Ovary (tissue), 9 donors: ENCODE measurements around the gene APH1A. TPM values are rescaled to one million over a fixed set of nuclear protein-coding genes. Genes with fewer than 3 reads are reported as not detected.
A peak's percentile ranks its signal among the peaks of the same experiment; 100 is the strongest.

Experiments
- DNase-seq, 5 donors: peaks; one replicate each; pipeline ENCODE4 v3.0.0-alpha.2; 2019 to 2020
- H3K27ac ChIP-seq, 2 donors: fragments of 200-600 bp; one replicate each; pipeline versions ENCODE4 v1.5.1 to v1.8.0; 2019 to 2022
- H3K27me3 ChIP-seq: fragments of 200-600 bp; one replicate; pipeline ENCODE4 v1.8.0; 2022
- H3K36me3 ChIP-seq: fragments of 200-600 bp; sonication (generic); one replicate; pipeline ENCODE4 v1.5.1; 2019
- H3K4me1 ChIP-seq: one replicate; pipeline ENCODE4 v1.8.1; 2013; ENCODE audit warnings: mild to moderate bottlenecking, moderate library complexity; ENCODE audit not compliant: insufficient read depth
- H3K4me3 ChIP-seq: fragments of 200-600 bp; sonication (generic); one replicate; pipeline ENCODE4 v1.5.1; 2017
- H3K9me3 ChIP-seq, 2 donors: fragments of 200-600 bp in 1 of 2; sonication (generic) in 1 of 2; one replicate each; pipeline versions ENCODE4 v1.5.1 to v1.8.1; 2013 to 2019; ENCODE audit warnings: mild to moderate bottlenecking in 1 of 2, moderate library complexity in 1 of 2
- EP300 ChIP-seq: sonication (generic); formaldehyde crosslinking; IDR thresholded peaks from one replicate; pipeline ENCODE4 v1.6.1; 2017; ENCODE audit warnings: antibody characterized with exemption
- POLR2A ChIP-seq: fragments of 450-650 bp; IDR thresholded peaks from one replicate; pipeline ENCODE4 v1.6.1; 2017; ENCODE audit warnings: antibody characterized with exemption, mild to moderate bottlenecking, moderate library complexity
- WGBS, 3 donors: extraction: QIAGEN DNeasy Blood & Tissue Kit in 1 of 3; methylation state at CpG; one replicate each; pipeline versions ENCODE4 v1.1.5 to v1.1.7; 2013 to 2017; 5-methylcytosine and 5-hydroxymethylcytosine counted together
- intact Hi-C, 4 donors: fragments of 100-400 bp; cut with DNase I; formaldehyde crosslinking; loops; one replicate each; pipeline versions ENCODE4 v1.11.0 to v1.15.1; 2022 to 2023
- polyA plus RNA-seq, 2 donors: library from polyadenylated mRNA; stranded (reverse); fragments of 200-250 nt in 1 of 2; fragments of 350-450 nt in 1 of 2; fragmentation: Illumina TruSeq in 1 of 2; extraction: RNeasy Lipid Tissue Mini Kit (QIAGEN cat#74804) in 1 of 2; gene quantifications; one replicate each; pipeline ENCODE4 v1.2.3, GENCODE V29; 2013 to 2014
- total RNA-seq, 7 donors: library from RNA; depleted of rRNA in 2 of 7; stranded (reverse); fragments of >200 nt in 2 of 7; fragmentation: NEBNext Ultra II Directional in 3 of 7; extraction: Animal tissue kit (Norgen Biotek cat#: 25700) in 3 of 7; gene quantifications; one replicate each; pipeline versions ENCODE4 v1.1.0 to v1.2.4, GENCODE V29; 2016 to 2023
- TF ChIP-seq, protein P1 (sequence below), 3 donors: fragments of 450-650 bp in 2 of 3; fragments of 200-600 bp in 1 of 3; IDR thresholded peaks; one replicate each; pipeline versions ENCODE4 v1.5.1 to v1.8.0; 2016 to 2022; ENCODE audit warnings: antibody characterized with exemption in 3 of 3, mild to moderate bottlenecking in 1 of 3
- donor health status: DM: no; HTN: no; CAD: no; lungs with moderate emphysema.
- donor health status: DM: no; HTN: no; CAD: no.
- donor health status: Bipolar disorder and iron deficiency.
- donor health status: DM: yes; HTN: yes; CAD: no.
- donor health status: DM: no; HTN: no; CAD: no.
- donor health status: DM: yes; HTN: yes; CAD: no.

Gene APH1A
- total and polyA plus RNA-seq, 9 donors = 80.0 to 151 (median 116) TPM

DNA sequence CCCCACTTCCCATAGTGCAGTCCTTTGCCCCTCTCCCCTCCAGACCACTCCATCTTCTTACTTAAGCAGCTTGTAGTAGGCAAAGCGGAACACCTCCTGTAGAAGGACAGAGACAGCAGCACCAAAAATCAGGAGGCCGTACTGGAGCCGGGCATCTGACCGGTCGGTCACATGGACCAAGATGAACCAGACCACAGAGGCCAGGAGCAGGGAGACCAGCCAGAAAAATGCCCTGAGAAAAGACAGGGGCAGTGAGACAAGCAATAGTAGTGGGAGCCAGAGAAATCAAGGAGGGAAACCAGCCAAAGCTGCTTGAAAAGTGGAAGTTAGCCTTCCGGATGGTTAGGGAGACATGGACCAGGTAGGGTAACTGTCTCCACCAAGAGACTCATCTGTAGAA lies 920 bp downstream of the APH1A start:
- WGBS, 3 donors = 11 to 25% (median 18%) methylated on average over 6 of the region's 6 CpGs
- no peak for TF ChIP-seq POLR2A
- TF ChIP-seq EP300 = no peak
- TF ChIP-seq, protein P1, sequence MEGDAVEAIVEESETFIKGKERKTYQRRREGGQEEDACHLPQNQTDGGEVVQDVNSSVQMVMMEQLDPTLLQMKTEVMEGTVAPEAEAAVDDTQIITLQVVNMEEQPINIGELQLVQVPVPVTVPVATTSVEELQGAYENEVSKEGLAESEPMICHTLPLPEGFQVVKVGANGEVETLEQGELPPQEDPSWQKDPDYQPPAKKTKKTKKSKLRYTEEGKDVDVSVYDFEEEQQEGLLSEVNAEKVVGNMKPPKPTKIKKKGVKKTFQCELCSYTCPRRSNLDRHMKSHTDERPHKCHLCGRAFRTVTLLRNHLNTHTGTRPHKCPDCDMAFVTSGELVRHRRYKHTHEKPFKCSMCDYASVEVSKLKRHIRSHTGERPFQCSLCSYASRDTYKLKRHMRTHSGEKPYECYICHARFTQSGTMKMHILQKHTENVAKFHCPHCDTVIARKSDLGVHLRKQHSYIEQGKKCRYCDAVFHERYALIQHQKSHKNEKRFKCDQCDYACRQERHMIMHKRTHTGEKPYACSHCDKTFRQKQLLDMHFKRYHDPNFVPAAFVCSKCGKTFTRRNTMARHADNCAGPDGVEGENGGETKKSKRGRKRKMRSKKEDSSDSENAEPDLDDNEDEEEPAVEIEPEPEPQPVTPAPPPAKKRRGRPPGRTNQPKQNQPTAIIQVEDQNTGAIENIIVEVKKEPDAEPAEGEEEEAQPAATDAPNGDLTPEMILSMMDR (IDR thresholded peaks at IDR 0.05) = no peak
- H3K9me3 ChIP-seq = no peaks in the 10 kb centered on the region
- peak overlapping the region; percentile 58 to 74 for H3K27ac ChIP-seq
- no peak for DNase-seq
- H3K36me3 ChIP-seq = no peaks in the 10 kb centered on the region
- peak overlapping the region; percentile 91 for H3K4me3 ChIP-seq
- no peaks in the 10 kb centered on the region for H3K27me3 ChIP-seq
- intact Hi-C loops = loop anchor here in 1 of 4 donors (2.0 kb wide), 1 partner anchor 15 kb away; the partner anchor contains the start of gene CIART
- peaks cover 8% of the 10 kb centered on the region for H3K4me1 ChIP-seq

DNA sequence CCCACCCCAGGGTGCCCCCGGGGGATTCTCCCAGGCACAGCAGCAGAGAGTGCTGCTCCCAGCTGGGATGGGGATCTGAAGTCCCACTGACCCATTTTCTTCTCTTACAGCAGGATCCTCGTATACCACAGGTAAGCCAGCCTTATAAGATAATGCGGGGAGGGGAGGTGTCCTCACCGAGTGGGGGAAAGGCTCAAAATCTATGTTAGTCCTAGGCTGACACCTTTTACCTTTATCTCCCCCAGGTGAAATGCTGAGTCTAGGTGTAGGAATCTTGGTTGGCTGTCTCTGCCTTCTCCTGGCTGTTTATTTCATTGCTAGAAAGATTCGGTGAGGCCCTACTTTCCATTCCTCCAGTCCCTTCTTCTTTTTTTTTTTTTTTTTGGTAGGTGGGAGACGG lies 5.3 kb downstream of the APH1A start:
- H3K36me3 ChIP-seq = no peaks in the 10 kb centered on the region
- intact Hi-C loops = no loop called here
- TF ChIP-seq EP300 (no peak), POLR2A (no peak)
- TF ChIP-seq, protein P1 (IDR thresholded peaks at IDR 0.05) = no peak
- no peak for DNase-seq
- 58 to 67% (median 64%) methylated on average over 6 of the region's 6 CpGs for WGBS, 3 donors
- H3K27me3 ChIP-seq = no peaks in the 10 kb centered on the region
- no peak overlapping the region for H3K27ac ChIP-seq
- no peak overlapping the region for H3K4me3 ChIP-seq
- peaks cover 9% of the 10 kb centered on the region for H3K4me1 ChIP-seq
- H3K9me3 ChIP-seq = no peaks in the 10 kb centered on the region

DNA sequence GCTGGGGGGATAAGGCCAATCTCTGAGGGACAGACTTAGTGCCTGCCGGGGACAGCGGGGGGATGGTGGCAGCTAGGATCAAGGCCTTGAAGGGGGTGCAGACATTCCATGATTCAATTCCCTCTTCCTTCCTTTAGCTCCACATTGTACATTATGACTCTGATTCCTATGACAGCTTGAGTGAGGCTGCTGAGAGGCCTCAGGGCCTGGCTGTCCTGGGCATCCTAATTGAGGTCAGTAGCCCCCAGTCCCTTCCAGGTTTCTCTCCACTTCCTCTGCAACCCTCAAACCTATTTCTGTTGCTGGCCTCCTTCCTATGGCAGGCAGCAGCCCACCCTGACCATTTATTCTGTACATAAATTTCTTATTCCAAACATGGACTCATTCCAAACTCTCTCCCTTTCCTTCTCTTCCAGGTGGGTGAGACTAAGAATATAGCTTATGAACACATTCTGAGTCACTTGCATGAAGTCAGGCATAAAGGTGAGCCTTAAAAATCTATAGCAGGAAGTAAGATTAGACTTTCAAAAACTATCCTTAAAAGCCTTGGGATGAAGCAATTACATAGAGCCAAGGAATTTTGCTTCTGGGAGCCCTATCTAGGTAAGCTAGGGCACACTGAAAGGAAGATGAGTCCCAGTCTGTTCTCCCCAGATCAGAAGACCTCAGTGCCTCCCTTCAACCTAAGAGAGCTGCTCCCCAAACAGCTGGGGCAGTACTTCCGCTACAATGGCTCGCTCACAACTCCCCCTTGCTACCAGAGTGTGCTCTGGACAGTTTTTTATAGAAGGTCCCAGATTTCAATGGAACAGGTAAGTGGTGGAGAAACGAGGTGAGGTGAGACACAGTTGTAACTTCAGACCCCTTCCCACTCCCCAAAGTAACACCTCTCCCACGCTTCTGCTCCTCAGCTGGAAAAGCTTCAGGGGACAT lies 6.2 kb downstream of the APH1A start:
- intact Hi-C loops = no loop called here
- H3K4me3 ChIP-seq = no peak overlapping the region
- no peak for TF ChIP-seq EP300
- TF ChIP-seq POLR2A = no peak
- TF ChIP-seq, protein P1 (IDR thresholded peaks at IDR 0.05) = no peak
- H3K9me3 ChIP-seq = no peaks in the 10 kb centered on the region
- no peak for DNase-seq
- peaks cover 7% of the 10 kb centered on the region for H3K4me1 ChIP-seq
- H3K27me3 ChIP-seq = no peaks in the 10 kb centered on the region
- no peaks in the 10 kb centered on the region for H3K36me3 ChIP-seq
- no peak overlapping the region for H3K27ac ChIP-seq
- WGBS, 3 donors = 52 to 71% (median 65%) methylated on average over 6 of the region's 6 CpGs

DNA sequence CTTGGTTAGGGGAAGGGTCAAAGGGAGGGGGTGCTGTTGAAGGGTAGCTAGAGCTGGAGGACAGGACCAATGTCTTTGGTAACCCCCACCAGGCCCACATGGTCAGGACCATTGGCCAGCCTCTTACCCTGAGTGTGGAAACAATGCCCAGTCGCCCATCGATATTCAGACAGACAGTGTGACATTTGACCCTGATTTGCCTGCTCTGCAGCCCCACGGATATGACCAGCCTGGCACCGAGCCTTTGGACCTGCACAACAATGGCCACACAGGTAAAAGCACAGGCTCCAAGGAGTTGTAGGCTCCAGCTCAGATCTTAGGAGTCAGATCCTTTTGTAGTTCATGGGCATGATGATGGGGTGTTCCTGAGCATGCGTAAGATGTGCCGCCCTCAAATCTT lies 7.4 kb downstream of the APH1A start:
- H3K27ac ChIP-seq = no peak overlapping the region
- DNase-seq = peak in 1 of 5 donors; percentile 39
- WGBS, 3 donors = 78 to 85% (median 80%) methylated on average over 6 of the region's 6 CpGs
- no peaks in the 10 kb centered on the region for H3K36me3 ChIP-seq
- H3K4me1 ChIP-seq = peaks cover 4% of the 10 kb centered on the region
- TF ChIP-seq EP300 = no peak
- TF ChIP-seq, protein P1 (IDR thresholded peaks at IDR 0.05) = no peak
- no peak for TF ChIP-seq POLR2A
- no peak overlapping the region for H3K4me3 ChIP-seq
- no peaks in the 10 kb centered on the region for H3K27me3 ChIP-seq
- H3K9me3 ChIP-seq = no peaks in the 10 kb centered on the region
- intact Hi-C loops = no loop called here
